Measurements from ENCODE around the gene TOM1L2.
A peak's percentile ranks its signal among the peaks of the same experiment; 100 is the strongest.

The TOM1L2 gene

GRCh38 chr17:17868641-17869522, 103.3 kb downstream of the TOM1L2 start:
- DNase-seq: no peak

- no peak for DNase-seq
Observed at GRCh38 chr17:17866897-17867296, 105.3 kb downstream of the TOM1L2 start.

DNA sequence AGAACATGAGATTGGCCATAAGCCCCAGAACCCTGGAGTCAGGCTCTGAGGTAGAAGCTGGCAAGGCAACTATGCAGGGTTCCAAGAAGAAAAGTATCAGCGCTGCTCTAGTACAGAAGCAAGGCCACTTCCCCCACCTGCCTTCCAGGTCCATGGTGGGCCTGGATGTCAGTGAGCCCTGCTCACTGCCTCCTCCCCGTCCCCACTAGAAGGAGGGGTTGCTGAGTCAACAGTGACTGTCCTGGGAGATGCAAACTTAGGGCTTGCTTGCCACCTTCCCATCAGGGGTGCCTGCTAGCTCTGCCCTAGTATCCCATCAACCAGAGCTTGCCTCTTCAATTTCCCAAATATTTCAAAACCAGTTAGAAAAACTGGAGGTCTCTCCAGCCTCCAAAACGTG, 105.8 kb downstream of the TOM1L2 start:
- no peak for DNase-seq

- no peak for DNase-seq
Observed at GRCh38 chr17:17865035-17865434, 107.2 kb downstream of the TOM1L2 start.

- DNase-seq: no peak
Observed at GRCh38 chr17:17860766-17861107, 111.5 kb downstream of the TOM1L2 start.

DNA sequence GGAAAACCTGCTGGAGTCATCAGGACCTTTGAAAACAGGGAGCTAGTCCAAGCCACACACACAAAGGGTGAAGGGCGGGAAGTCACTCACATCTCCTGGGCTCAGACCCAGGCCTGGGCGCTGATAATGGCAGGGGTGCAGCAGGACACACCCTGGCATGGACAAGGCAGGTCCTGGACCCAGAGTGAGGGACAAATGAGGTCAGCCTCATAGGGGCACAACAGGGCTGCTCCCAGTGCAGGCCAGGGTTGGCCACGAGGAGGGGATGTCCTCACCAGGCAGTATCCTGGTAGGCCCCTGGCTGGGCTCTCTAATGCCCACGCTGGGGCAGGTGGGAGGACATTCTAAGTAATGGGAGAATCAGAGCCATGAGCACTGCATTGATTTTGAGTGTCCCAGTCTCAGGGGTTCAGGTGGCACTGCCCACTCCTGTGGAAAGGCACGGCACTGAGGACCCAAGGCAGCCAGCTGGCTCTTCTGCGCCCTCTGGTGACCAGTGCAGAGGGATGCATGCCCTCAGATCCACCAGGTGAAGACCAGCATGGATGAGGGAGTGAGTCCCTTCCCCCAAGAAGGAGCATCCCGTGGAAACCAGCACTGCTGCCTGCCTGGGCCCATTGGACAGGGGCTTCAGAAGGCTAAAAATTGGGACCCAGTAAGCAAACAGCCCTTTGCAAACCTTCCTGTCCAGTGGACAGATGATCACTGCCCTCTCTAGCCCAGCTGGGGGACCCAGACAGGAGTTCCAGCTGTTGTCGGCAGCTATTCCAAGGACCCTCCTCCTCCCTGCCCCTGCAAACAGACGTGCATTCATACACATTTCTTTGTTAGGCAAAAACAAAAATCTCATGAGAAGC, 112.1 kb downstream of the TOM1L2 start:
- peak; percentile 51 to 60 for DNase-seq

DNA sequence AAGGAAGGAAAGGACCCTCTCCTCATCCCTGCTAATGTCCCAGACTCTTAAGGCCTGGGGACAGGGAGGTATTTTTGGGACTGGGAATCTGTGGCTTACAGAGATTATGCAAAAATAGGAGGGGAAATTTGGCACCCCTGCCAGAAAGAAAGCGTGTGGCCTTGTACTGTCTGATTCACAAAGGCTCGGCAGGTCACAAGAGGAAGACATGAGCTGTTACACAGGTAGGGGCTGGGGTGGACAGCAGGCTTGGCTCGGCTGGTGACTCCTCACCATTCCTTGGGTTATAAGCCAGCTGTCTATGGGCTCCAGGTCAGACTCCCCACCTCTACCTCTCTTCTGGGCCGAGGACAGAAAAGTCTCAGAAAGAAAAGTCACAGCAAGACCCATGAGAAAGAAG, 114.7 kb downstream of the TOM1L2 start:
- no peak for DNase-seq

GRCh38 chr17:17856386-17856785, 115.8 kb downstream of the TOM1L2 start:
- DNase-seq: no peak

- DNase-seq: no peak
Observed at GRCh38 chr17:17855976-17856375, 116.2 kb downstream of the TOM1L2 start.

DNA sequence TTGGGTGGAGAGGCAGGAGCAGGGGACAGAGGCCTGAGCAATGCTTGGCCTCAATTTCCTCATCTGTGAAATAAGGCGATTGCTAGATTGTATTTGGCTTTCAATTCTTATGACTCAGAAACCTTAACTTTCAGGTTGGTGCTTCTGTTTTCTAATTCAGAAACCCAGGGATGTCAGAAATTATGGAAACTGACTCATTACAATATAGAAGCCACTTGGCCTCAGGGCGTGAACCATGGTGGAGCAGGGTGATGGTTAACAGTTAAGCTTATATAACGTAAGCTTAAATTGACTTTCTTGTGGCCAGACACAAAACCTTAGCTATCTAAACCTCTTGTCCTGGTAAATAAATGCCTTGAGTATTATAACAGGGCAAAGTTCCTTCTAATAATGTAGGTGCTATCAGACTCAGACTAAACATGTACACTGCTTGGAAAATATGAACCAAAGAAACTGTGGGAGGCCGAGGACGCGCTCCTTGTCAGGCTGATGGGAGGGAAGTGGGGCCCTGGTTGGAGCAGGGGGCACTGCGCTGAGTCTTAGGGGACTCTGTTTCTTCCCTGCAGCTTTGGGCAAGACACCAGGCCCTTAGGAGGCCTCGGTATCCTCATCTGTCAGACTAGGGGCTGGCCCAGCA, 118.3 kb downstream of the TOM1L2 start:
- DNase-seq: no peak

DNA sequence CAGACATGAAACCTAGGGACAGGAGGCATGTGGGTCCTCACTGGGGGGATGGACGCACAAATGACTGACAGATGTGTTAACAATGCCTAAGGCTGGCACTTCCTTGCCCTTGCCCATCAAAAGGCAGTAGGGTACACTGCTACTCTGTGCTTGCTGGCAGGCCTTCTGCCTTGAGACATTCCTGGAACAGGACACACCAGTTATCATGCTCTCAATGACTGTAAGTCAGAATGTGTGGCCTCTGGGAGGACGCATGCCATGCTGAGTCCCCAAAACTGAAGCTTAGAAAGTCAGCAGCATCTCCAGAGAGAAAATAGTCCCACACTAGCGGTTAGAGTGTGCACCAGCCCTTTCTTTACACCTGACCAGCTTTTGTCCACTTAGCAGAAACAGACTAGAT, 119.3 kb downstream of the TOM1L2 start:
- no peak for DNase-seq

DNA sequence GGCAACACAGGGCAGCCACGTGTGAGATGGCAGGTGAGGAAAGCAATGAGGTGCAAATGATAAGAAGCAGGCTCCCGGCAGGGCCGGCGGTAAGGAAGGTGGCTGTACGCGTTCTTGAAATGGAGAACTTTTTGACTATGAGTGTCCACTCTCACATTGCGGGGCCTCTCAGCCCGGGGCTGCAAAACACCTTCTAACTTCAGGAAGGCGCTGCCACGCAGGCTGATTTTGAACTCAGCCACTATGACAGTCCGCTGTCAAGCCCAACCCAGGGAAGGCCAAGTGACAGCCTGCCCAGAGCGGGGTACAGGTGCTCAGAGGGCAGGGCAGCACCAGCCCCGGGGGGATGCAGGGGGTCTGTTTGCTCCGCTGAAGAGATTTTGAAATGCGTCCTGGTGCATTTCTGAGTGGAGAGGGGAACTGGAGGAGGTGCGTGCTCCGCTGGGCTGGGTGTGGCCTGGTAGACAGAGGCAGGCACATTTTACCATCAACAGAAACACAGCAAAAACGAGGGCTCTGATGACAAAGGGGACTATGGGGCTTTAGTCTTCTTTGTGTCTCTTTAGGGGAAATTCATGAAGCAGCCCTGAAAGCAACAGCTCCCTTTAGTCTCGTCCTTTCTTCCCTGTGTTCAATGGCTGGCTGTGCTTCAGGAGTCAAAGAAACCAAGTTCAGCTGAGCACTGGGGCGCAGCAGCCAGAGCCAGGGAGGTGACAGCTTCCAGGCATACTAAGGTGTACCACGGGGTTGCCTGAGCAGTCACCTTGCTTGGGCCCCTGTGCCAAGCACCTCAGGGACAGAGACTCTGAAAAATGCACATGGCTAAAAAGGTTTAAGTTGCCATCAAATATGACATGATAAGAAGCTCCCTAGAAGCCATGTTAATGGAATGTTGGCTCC, 120.8 kb downstream of the TOM1L2 start:
- no peak for DNase-seq

GRCh38 chr17:17849845-17850373, 122.3 kb downstream of the TOM1L2 start:
- DNase-seq: peak in 1 of 2 experiments; percentile 37

DNA sequence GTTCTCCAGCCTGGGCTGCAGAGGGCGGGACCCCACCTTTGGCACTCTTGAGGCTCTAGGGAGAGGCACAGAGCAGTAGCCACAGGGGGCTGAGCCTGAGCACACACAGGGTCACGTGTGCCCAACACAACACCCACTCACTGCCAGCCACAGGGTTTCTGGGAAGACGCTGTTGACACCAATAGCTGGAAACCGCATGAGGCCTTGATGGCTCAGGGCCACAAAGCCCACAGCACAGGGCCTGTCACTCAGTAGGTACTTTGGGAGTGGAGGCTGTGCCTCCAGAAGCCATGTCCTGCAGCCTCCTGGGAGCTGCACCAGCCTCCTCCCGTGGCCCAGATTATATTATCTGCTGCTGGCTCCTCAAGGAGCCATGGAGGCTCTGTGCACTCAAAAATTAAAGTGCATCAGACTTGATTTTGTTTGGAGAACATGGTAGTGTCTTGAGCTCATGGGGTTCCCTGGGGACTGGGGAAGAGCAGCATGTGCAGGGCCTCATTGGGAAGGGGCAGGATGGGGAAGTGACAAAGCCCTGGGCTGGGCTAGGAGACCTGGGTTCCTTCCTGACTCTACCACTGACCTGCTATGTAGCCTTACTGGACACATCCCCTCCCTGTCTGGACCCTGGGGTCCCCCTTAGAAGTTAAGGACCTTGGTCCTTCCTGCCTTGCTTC, 122.9 kb downstream of the TOM1L2 start:
- peak; percentile 34 to 66 for DNase-seq

DNA sequence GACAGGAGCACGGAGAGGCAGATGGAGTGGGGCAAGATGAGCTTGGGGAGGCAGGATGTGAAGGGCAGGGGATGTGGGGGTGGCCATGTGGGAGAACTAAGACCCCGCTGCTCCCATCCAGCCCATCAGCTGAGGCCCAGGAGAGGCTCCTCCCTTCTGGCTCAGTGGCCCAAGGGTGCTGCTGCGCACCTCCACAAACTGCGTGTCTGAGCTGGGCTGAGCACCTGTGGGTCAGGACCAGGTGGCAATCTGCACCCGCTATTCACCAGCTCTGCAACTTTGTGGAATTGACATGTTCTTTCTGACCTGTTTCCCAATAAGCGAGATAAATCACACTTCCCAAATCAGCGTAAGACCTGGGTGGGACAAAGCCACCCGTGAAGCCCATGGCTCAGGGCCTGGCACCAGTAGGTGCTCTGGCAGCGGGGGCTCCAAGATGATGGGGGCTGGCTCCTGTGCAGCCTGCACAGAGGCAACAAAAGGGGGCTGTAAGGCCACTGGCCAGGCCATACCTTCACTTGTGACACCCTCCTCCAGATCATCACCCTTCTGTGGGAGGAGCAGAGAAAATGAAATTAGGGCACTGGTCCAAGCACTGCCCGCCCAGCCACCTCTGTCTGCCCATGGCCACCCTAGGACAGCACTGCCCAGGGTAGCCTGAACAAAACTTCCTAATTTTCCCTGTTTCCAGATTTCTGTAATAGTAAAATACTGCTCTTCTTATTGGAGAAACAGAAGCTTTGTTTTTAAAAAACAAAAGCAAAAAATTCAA, 123.7 kb downstream of the TOM1L2 start:
- DNase-seq: no peak

DNA sequence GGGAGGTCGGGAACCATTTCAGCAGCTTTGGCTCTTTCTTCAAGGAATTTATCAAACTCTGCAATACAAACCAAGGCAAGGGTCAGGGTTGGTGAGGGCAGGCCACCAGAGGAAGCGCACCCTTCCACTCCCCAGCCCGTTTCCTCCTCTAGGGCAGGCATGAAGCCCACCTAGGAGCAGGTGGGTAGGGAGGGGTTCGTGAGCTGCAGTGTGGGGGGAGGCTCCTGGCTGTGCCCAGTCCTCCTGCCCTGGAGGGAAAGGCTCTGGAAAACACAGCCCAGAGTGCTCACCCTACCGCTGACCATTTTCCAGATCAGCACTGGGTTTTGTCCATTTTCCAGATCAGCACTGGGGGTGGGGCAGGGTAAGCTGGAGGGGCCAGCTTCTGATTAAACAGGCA, 124.5 kb downstream of the TOM1L2 start:
- no peak for DNase-seq

DNA sequence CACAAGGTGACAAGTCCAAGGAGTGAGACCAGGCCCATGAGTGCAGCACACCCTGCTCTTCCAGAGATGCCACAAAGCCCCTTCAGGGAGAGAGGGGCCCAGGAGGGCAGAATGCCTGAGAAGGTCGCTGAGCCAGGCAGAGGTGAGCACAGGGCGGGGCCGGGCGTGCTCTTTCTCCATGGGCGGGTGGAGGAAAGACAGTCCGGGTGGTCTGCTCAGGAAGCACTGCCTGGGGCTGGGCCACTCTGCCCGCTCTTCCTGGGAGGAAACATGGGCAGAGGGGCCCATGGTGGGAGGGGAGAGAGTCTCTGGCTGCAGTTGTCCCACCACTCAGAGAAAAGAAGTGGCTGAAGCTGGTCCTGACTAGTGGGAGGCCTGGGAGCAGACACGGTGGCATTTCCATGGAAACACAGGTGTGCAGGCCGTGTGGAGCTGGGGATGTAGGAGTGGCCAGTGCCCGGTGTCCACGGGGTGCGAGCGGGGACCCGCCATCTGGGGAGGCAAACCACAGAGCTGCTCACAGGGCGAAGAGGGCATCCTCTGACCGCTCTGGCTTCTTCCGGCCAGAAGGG, 125.0 kb downstream of the TOM1L2 start:
- no peak for DNase-seq

GRCh38 chr17:17846645-17847044, 125.6 kb downstream of the TOM1L2 start:
- no peak for DNase-seq

- DNase-seq: no peak
Observed at GRCh38 chr17:17846003-17846402, 126.2 kb downstream of the TOM1L2 start.

GRCh38 chr17:17845046-17845775, 127.0 kb downstream of the TOM1L2 start:
- DNase-seq: peak in 1 of 2 experiments; percentile 44
